22Rv1 (cell line): ENCODE results near the gene SPATA46.

ENCODE experiments used
- ZFX ChIP-seq: fragments of 450-650 bp; IDR thresholded peaks from 2 replicates; pipeline ENCODE4 v1.6.1; 2017; ENCODE audit warnings: antibody characterized with exemption, borderline replicate concordance
- TF ChIP-seq, protein P1 (sequence below): fragments of 450-650 bp; IDR thresholded peaks from 2 replicates; pipeline ENCODE4 v1.5.1; 2017; ENCODE audit warnings: mild to moderate bottlenecking

DNA sequence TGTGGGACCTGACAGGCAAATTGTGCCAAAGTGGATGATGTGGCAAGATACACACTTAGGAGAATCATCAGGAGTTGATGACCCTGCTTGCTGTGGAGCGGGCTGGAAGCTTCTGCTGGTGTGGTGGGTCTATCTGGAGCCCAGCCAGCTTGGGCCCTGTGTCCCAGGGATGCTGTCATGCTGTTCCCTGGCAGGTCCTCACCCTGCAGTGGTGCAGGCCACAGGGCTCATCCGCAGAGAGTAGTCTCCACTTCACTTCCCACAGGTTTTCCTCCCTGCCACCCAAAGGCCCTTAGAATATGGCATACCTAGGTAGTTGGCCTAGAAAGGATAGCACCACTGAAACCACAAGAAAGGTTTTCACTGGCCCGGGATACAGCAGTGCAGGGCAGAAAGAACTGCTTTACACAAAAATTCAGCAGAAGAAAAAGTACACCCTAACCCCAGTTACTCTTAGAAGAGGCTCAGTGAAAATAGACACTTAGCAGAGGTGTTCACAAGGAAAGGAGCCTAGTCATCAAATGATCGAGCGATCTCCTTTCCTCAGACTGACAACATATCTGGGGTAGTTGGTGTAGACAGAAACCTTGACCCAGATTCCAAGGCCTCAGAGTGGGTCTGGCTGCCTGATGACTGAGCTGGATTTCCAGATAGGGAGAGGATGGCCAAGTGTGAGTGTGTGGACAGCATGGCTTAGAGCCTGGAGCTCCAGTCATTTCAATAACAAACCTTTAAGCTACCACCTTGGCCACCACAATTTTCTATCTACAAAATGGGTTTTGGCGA, 3.6 kb upstream of the SPATA46 start:
- TF ChIP-seq, protein P1, sequence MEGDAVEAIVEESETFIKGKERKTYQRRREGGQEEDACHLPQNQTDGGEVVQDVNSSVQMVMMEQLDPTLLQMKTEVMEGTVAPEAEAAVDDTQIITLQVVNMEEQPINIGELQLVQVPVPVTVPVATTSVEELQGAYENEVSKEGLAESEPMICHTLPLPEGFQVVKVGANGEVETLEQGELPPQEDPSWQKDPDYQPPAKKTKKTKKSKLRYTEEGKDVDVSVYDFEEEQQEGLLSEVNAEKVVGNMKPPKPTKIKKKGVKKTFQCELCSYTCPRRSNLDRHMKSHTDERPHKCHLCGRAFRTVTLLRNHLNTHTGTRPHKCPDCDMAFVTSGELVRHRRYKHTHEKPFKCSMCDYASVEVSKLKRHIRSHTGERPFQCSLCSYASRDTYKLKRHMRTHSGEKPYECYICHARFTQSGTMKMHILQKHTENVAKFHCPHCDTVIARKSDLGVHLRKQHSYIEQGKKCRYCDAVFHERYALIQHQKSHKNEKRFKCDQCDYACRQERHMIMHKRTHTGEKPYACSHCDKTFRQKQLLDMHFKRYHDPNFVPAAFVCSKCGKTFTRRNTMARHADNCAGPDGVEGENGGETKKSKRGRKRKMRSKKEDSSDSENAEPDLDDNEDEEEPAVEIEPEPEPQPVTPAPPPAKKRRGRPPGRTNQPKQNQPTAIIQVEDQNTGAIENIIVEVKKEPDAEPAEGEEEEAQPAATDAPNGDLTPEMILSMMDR, result no peak
- TF ChIP-seq ZFX, result no peak
